Sigmoid colon (tissue), 4 donors: ENCODE measurements around the gene IL17RA.

Experiments used
- CTCF ChIP-seq, 4 experiments: fragments of 450-650 bp in 3 of 4; fragments of 200-600 bp in 1 of 4; IDR thresholded peaks; one replicate each; pipeline ENCODE4 v1.5.1; 2016 to 2019; ENCODE audit warnings: antibody characterized with exemption in 4 of 4, mild to moderate bottlenecking in 3 of 4, moderate library complexity in 2 of 4
- EP300 ChIP-seq, 4 donors: sonication (generic); formaldehyde crosslinking; IDR thresholded peaks; one replicate each; pipeline ENCODE4 v1.6.1; 2017; ENCODE audit warnings: antibody characterized with exemption in 4 of 4
- POLR2A ChIP-seq, 2 donors: fragments of 450-650 bp; IDR thresholded peaks; one replicate each; pipeline ENCODE4 v1.6.1; 2016; ENCODE audit warnings: antibody characterized with exemption in 2 of 2, mild to moderate bottlenecking in 2 of 2, moderate library complexity in 2 of 2
- POLR2AphosphoS5 ChIP-seq, 4 donors: sonication (generic); formaldehyde crosslinking; IDR thresholded peaks; one replicate each; pipeline ENCODE4 v1.6.1; 2017; ENCODE audit warnings: antibody characterized with exemption in 4 of 4

GRCh38 chr22:17115236-17115635 is 30.4 kb downstream of the IL17RA start:
- TF ChIP-seq POLR2AphosphoS5 (IDR thresholded peaks at IDR 0.05) (no peak), POLR2A (IDR thresholded peaks at IDR 0.05) (no peak), CTCF (IDR thresholded peaks at IDR 0.05) (no peak), EP300 (IDR thresholded peaks at IDR 0.05) (no peak)
